ENCODE measurements around the gene RALGAPA2.

GRCh38 chr20:20373091-20373571, 339.3 kb downstream of the RALGAPA2 start:
- TF ChIP-seq ZNF282 (IDR thresholded peaks at IDR 0.05; ENCODE audit: partially characterized antibody), result no peak
- no peak for TF ChIP-seq CTCF (CRISPR knock-in tag; IDR thresholded peaks at IDR 0.05)
- TF ChIP-seq MBNL3 (CRISPR knock-in tag; conservative IDR thresholded peaks at IDR 0.05), result no peak
- TF ChIP-seq HIC2 (CRISPR knock-in tag; IDR thresholded peaks at IDR 0.05; ENCODE audit: low read depth), result no peak
- no peak for TF ChIP-seq ZBTB37 (CRISPR knock-in tag; IDR thresholded peaks at IDR 0.05)
- TF ChIP-seq ZNF431 (CRISPR knock-in tag; IDR thresholded peaks at IDR 0.05; ENCODE audit: borderline replicate concordance, low read depth), result no peak

Data from HepG2 (cell line).